IMR-90 (cell line): ENCODE data around the gene VPS26B. TPM values are rescaled to one million over a fixed set of nuclear protein-coding genes. Genes with fewer than 3 reads are reported as not detected.

Source experiments
- ATAC-seq: fragments of 200-7000 bp; cut with Tn5 transposase; 2 replicates; pipeline ENCODE4 v1.9.1; 2020; ENCODE audit warnings: low read depth, mild to moderate bottlenecking, moderate library complexity
- BruUV-seq: library from RNA; stranded (reverse); fragments of 400-500 nt; replicated peaks from 2 replicates; lab custom pipeline; 2021; lab: Mats Ljungman, UMichigan
- CTCF ChIA-PET: fragments of 300-600 bp; formaldehyde crosslinking; extraction: SDS; loops from one replicate; lab custom pipeline; 2021; ENCODE audit warnings: antibody characterized with exemption; lab: Yijun Ruan, JAX
- POLR2A ChIA-PET: fragments of 300-600 bp; sonication (Branson Sonifier 250); formaldehyde crosslinking; loops from one replicate; lab custom pipeline; 2022; ENCODE audit warnings: antibody characterized with exemption; ENCODE audit not compliant: unreplicated experiment; lab: Charles Lee
- DNase-seq: peaks from one replicate; pipeline ENCODE4 v3.0.0; 2013
- H2AFZ ChIP-seq: replicated peaks from 2 replicates; pipeline ENCODE3; 2013; ENCODE audit warnings: low read length, mild to moderate bottlenecking; ENCODE audit not compliant: poor library complexity
- H2AK5ac ChIP-seq: 2 replicates; pipeline ENCODE4 v1.6.1; 2013; ENCODE audit warnings: low read depth, low read length, inconsistent platforms
- H2AK9ac ChIP-seq: replicated peaks from 2 replicates; pipeline ENCODE3; 2013; ENCODE audit warnings: mild to moderate bottlenecking, low read depth, low read length, moderate library complexity; ENCODE audit not compliant: poor library complexity
- H2BK120ac ChIP-seq: 2 replicates; pipeline ENCODE4 v1.6.1; 2013; ENCODE audit warnings: low read depth, low read length, inconsistent platforms
- H2BK15ac ChIP-seq: 3 replicates; pipeline ENCODE4 v1.6.1; 2013; ENCODE audit warnings: low read depth, low read length, inconsistent platforms
- H2BK20ac ChIP-seq: 2 replicates; pipeline ENCODE4 v1.6.1; 2013; ENCODE audit warnings: low read depth, mild to moderate bottlenecking, inconsistent platforms, low read length, moderate library complexity
- H2BK5ac ChIP-seq: 2 replicates; pipeline ENCODE4 v1.6.1; 2013; ENCODE audit warnings: mild to moderate bottlenecking, low read depth, low read length, inconsistent platforms; ENCODE audit not compliant: poor library complexity, severe bottlenecking
- H3K14ac ChIP-seq: replicated peaks from 2 replicates; pipeline ENCODE4 v1.6.1; 2013; ENCODE audit warnings: low read depth, low read length, inconsistent platforms
- H3K18ac ChIP-seq: 2 replicates; pipeline ENCODE4 v1.6.1; 2013; ENCODE audit warnings: low read depth, low read length, control low read depth
- H3K23ac ChIP-seq: 2 replicates; pipeline ENCODE4 v1.6.1; 2013; ENCODE audit warnings: low read depth, low read length, inconsistent platforms
- H3K27ac ChIP-seq: 2 replicates; pipeline ENCODE4 v1.5.1; 2013; ENCODE audit warnings: mild to moderate bottlenecking, control low read depth, low read length; ENCODE audit not compliant: insufficient read depth
- H3K27me3 ChIP-seq: 2 replicates; pipeline ENCODE4 v1.6.1; 2013; ENCODE audit warnings: low read length; ENCODE audit not compliant: control insufficient read depth, insufficient read depth
- H3K36me3 ChIP-seq: 2 replicates; pipeline ENCODE4 v1.6.1; 2013; ENCODE audit warnings: low read length, mixed read lengths; ENCODE audit not compliant: control insufficient read depth, insufficient read depth
- H3K4ac ChIP-seq: 2 replicates; pipeline ENCODE4 v1.6.1; 2013; ENCODE audit warnings: low read depth, low read length, inconsistent platforms
- H3K4me1 ChIP-seq: 2 replicates; pipeline ENCODE4 v1.6.1; 2013; ENCODE audit warnings: low read length, mixed read lengths; ENCODE audit not compliant: control insufficient read depth, insufficient read depth
- H3K4me2 ChIP-seq: 2 replicates; pipeline ENCODE4 v1.6.1; 2013; ENCODE audit warnings: low read depth, mild to moderate bottlenecking, control low read depth, low read length, moderate library complexity
- H3K4me3 ChIP-seq: 2 replicates; pipeline ENCODE4 v1.5.1; 2013; ENCODE audit warnings: low read depth, mild to moderate bottlenecking, control low read depth, low read length, moderate library complexity; ENCODE audit not compliant: insufficient read depth
- H3K56ac ChIP-seq: 2 replicates; pipeline ENCODE4 v1.6.1; 2013; ENCODE audit warnings: low read length, inconsistent platforms; ENCODE audit not compliant: insufficient read depth; ENCODE audit errors: extremely low read depth
- H3K79me1 ChIP-seq, 2 experiments: 2 replicates each; pipeline ENCODE4 v1.6.1; 2013; ENCODE audit warnings: low read length in 2 of 2, inconsistent platforms in 1 of 2, low read depth in 1 of 2
- H3K9ac ChIP-seq: 2 replicates; pipeline ENCODE4 v1.6.1; 2013; ENCODE audit warnings: low read depth, low read length, control low read depth
- H3K9me1 ChIP-seq: 2 replicates; pipeline ENCODE4 v1.6.1; 2013; ENCODE audit warnings: low read length, inconsistent platforms; ENCODE audit not compliant: insufficient read depth
- H3K9me3 ChIP-seq: 2 replicates; pipeline ENCODE4 v1.6.1; 2013; ENCODE audit warnings: low read length; ENCODE audit not compliant: control insufficient read depth, insufficient read depth
- H4K20me1 ChIP-seq: 2 replicates; pipeline ENCODE4 v1.6.1; 2013; ENCODE audit warnings: low read length, inconsistent platforms; ENCODE audit not compliant: insufficient read depth
- H4K5ac ChIP-seq: 2 replicates; pipeline ENCODE4 v1.6.1; 2013; ENCODE audit warnings: mild to moderate bottlenecking, low read depth, low read length, control low read depth
- H4K8ac ChIP-seq, 2 experiments: 2 replicates each; pipeline ENCODE4 v1.6.1; 2013; ENCODE audit warnings: low read depth in 2 of 2, low read length in 2 of 2, control low read depth in 1 of 2, inconsistent platforms in 1 of 2
- H4K91ac ChIP-seq: 2 replicates; pipeline ENCODE4 v1.6.1; 2013; ENCODE audit warnings: low read depth, low read length, inconsistent platforms; ENCODE audit not compliant: insufficient read depth
- CEBPB ChIP-seq: IDR thresholded peaks from 2 replicates; pipeline ENCODE4 v1.6.1; 2012; ENCODE audit warnings: low read depth, low read length, improper control_type of control experiment
- POLR2A ChIP-seq: IDR thresholded peaks from 2 replicates; pipeline ENCODE4 v1.6.1; 2012; ENCODE audit warnings: mild to moderate bottlenecking, low read depth, low read length
- SMC3 ChIP-seq: fragments of 150-350 bp; IDR thresholded peaks from 2 replicates; pipeline ENCODE4 v1.6.1; 2016; ENCODE audit warnings: low read depth, mild to moderate bottlenecking, antibody characterized with exemption, low read length, moderate library complexity
- WGBS, 2 experiments: methylation state at CpG; one replicate each; pipeline versions ENCODE4 v1.1.5 to v1.1.7; 2013; ENCODE audit warnings: missing lambda C conversion rate in 2 of 2; ENCODE audit not compliant: insufficient read length in 1 of 2; ENCODE audit errors: extremely low coverage in 2 of 2; 5-methylcytosine and 5-hydroxymethylcytosine counted together
- dilution Hi-C: fragments of 300-500 bp; cut with HindIII; formaldehyde crosslinking; loops from one replicate; pipeline ENCODE4 v1.14.3; 2018; ENCODE audit warnings: low sequenced_read_pairs; ENCODE audit not compliant: unreplicated experiment
- in situ Hi-C: fragments of 300-500 bp; cut with MboI; formaldehyde crosslinking; loops from 3 replicates; pipeline ENCODE4 v1.14.3; 2019; ENCODE audit warnings: low sequenced_read_pairs, inconsistent platforms, mixed read lengths
- intact Hi-C: fragments of 100-400 bp; cut with micrococcal nuclease; formaldehyde crosslinking; loops from 2 replicates; pipeline ENCODE4 v1.10.0; 2022
- polyA plus RNA-seq, 3 experiments: library from polyadenylated mRNA; depleted of rRNA; stranded (reverse); fragments of >200 nt; gene quantifications; 2 replicates each; pipeline ENCODE4 v1.2.3, GENCODE V29; 2012; ENCODE audit warnings: low replicate concordance in 1 of 3
- total RNA-seq: library from RNA; depleted of rRNA; stranded (reverse); fragments of >200 nt; gene quantifications from 2 replicates; pipeline ENCODE4 v1.2.3, GENCODE V29; 2012

Gene VPS26B
- total and polyA plus RNA-seq, 2 of the 4 experiments (the other 2 are of a cell fraction): 41.6 to 51.1 TPM

GRCh38 chr11:134243913-134244312, 19.4 kb downstream of the VPS26B start:
- no TSS peak for BruUV-seq
- no peak for DNase-seq
- Histone ChIP-seq H3K9ac (no peak overlapping the region), H2BK20ac (no peak overlapping the region), H4K20me1 (no peaks in the 10 kb centered on the region), H3K36me3 (peaks cover 69% of the 10 kb centered on the region), H3K23ac (no peak overlapping the region), H2BK5ac (no peak overlapping the region), H3K4ac (no peak overlapping the region), H3K4me3 (no peak overlapping the region), H2AK5ac (no peak overlapping the region), H3K14ac (no peak overlapping the region), H3K4me2 (no peak overlapping the region), H3K18ac (no peak overlapping the region), H3K27ac (no peak overlapping the region), H2BK15ac (no peak overlapping the region), H3K79me1 (no peaks in the 10 kb centered on the region; a peak in 1 of 4 replicates), H2AK9ac (no peak overlapping the region), H3K4me1 (no peaks in the 10 kb centered on the region), H2BK120ac (no peak overlapping the region), H3K9me1 (peaks cover 3% of the 10 kb centered on the region; the same call in 1 of the 2 replicates), H4K5ac (no peak overlapping the region), H2AFZ (no peak overlapping the region), H3K27me3 (no peaks in the 10 kb centered on the region), H4K8ac (no peak overlapping the region), H3K56ac (no peak overlapping the region), H3K9me3 (no peaks in the 10 kb centered on the region), H4K91ac (no peak overlapping the region)
- no peak for TF ChIP-seq POLR2A
- no peak for TF ChIP-seq CEBPB
- TF ChIP-seq SMC3: no peak
- intact Hi-C loops: no loop called here
- in situ Hi-C loops: no loop called here
- POLR2A ChIA-PET: no interaction called here
- dilution Hi-C loops: no loop called here
- no CpG with 5 or more reads among the region's 4 CpGs for WGBS, 2 experiments
- CTCF ChIA-PET: interaction anchor here (0.8 kb wide), 1 partner anchor 18 kb away, joined by 3 read pairs; no protein-coding TSS in a partner anchor
- no peak for ATAC-seq
